Measurements from ENCODE around the gene MFSD8.
"Not testable (repeated sequence)": the region's sequence is repeated elsewhere in the genome, so short reads cannot be mapped to it uniquely, and the experiment has no call there.

The MFSD8 gene

DNA sequence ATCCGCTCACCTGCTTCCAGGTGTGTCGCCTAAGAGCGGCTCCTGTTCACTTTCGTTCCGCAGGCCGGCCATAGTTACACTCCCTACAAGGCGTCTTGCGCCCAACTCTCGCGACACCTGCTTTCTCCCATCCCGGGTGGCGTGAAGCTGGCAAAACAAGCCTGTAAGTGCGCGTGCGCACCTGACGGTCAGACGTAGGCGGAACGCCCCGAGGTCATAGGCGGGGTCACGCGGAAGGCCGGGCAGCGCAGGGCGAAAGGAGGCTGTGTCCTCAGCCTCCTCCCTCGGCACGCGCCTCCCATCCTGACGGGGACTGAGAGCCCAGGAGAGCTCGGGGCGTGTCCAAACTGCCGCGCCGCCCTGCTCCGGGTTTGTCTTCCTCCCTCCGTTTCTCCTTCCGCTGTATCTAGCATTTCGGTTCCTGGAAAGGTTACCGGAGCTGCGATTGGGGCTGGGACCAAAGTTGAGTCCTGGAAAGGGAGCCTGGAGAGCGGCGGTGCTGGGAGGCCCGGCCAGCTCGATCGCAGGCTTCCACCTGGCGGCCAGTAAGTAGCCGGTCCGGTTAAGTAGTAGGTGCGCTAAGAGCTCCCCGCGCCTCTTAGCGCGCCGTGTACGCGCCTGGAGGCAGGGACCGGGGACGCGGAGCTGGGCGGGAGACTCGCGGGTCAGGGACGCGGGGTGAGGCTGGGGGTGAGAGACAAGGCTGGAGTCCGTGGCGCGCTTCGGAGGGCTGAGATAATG, at the start of gene MFSD8, which contains the start of gene ABHD18:
TSS of gene MFSD8 (minus strand) at position 112 of the 741 bp plus-strand sequence. CDS start at position 72, 40 bp downstream.
TSS of gene ABHD18 (plus strand) at position 345 of the 741 bp plus-strand sequence. CDS start 17,550 bp downstream, outside the sequence.
- peak; percentile 80 for DNase-seq

GRCh38 chr4:128009428-128009827, 44.5 kb upstream of the MFSD8 start:
- no peak for DNase-seq

DNA sequence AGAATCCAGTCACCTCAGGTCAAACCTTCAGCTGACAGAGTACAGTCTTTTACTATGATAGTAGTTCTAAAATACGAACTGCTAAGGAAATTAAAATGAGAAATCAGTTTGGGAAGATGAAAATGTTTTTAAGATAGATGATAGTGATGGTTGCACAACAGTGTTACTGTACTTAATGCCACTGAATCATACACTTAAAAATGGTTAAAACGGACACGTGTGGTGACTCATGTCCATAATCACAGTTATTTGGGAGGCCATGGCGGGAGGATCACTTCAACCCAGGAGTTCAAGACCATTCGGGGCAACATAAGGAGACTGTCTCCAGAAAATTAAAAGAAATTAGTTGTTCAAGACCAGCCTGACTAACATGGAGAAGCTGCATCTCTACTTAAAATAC, 41.6 kb upstream of the MFSD8 start:
- DNase-seq = no peak

GRCh38 chr4:127997534-127998388, 32.8 kb upstream of the MFSD8 start:
- no peak for DNase-seq

GRCh38 chr4:127996521-127996920, 31.5 kb upstream of the MFSD8 start:
- DNase-seq = not testable (repeated sequence)

DNA sequence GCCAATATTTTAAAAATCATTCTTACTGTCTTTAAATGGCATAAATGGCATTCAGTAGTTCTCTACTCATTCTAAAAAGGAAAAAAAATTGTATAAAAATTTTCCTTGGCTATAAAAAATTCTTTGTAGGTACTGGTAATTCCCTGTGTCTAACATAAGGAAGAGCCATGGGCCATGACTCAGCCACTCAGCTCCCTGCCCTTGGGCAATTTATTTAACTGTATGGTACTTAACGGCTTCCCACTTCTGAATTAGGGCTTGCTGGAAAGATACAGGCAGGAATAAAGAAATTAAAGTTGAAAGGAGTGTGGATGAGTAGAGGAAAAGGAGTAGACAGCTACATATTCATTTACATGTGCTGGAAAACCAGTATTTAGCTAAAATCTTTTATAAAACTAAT, 30.8 kb upstream of the MFSD8 start:
- DNase-seq = no peak

GRCh38 chr4:127993151-127993550, 28.2 kb upstream of the MFSD8 start:
- no peak for DNase-seq

GRCh38 chr4:127988638-127989037, 23.7 kb upstream of the MFSD8 start:
- no peak for DNase-seq

- no peak for DNase-seq
These were observed 21.0 kb upstream of the MFSD8 start for GRCh38 chr4:127985989-127986388.

DNA sequence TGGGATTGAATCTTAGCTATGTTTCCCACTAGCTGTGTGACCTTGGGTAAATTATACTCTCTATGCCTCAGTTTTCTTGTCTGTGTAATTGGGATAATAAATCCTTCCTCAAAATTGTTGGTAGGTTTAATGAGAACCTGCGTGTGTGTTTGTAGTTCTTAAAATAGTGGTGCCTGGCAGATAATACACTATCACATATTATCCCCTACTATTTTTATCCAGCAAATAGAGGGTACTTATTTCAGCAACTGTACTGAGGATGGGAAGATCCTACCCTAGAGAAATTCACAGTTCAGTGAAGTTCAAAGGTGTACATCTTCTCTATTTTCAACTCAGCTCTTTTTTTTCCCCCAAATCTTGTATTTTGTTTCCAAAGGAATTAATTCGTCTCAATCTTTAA, 17.5 kb upstream of the MFSD8 start:
- no peak for DNase-seq

DNA sequence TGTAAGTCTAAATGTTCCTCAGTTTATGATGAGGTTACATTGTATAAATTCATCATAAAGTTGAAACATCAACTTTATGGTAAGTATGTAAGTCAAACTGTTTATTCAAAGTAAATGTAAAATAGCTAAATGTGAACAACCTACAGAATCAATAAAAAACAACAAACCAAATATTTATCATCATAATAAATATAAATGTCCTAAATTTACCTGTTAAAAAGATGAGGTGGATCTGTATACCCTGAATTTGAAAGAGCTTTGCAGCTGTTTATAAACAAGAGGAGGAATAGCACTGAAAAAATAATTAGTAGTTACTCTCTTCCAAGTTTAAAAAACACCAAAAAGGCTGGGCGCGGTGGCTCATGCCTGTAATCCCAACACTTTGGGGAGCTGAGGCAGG, 14.0 kb upstream of the MFSD8 start:
- DNase-seq = no peak

DNA sequence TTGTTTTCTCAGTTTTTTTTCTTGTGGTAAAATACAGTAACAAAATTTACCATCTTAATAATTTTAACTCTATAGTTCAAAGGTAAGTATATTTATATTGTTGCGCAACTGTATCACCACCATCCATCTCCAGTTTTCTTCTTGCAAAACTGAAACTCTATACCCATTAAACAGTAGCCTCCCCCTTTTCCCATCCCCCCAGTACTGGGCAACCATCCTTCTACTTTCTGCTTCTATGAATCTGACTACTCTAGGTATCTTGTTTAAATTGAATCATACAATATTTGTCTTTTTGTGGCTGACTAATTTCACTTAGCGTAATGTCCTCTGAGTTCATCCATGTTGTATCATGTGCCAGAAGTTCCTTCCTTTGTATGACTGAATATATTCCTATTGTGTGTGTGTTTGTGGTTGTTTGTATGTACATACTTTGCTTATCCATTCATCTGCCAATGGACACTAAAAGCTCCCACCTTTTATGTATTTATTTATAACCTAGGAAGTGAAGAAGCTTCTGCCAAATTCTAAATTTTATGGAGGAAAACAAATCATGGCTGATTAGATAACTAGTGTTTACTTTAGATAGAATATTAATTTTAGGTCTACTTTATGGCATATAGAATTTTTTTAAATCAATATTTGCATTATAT, 10.3 kb upstream of the MFSD8 start:
- DNase-seq = no peak

- DNase-seq = not testable (repeated sequence)
These were observed 6.0 kb upstream of the MFSD8 start for GRCh38 chr4:127970925-127971324.

DNA sequence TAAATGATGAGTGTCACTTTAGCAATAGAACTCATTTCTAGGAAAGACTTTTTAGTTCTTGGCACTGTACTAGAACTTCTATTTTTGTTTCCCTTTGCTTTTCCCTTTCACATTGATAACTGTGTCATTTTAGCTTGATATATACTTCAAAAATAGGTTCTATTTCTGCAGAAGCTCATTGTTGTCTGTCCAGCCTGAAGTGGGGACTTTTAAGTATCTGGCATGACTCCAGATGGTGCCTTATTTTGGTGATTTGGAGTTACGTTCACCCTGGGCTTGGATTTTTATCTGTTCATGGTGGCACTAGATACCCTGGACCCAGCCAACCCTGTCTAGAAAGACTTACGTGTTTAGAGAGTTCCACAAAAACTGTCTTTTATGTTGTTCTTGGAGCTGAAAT, 3.6 kb upstream of the MFSD8 start:
- no peak for DNase-seq

DNA sequence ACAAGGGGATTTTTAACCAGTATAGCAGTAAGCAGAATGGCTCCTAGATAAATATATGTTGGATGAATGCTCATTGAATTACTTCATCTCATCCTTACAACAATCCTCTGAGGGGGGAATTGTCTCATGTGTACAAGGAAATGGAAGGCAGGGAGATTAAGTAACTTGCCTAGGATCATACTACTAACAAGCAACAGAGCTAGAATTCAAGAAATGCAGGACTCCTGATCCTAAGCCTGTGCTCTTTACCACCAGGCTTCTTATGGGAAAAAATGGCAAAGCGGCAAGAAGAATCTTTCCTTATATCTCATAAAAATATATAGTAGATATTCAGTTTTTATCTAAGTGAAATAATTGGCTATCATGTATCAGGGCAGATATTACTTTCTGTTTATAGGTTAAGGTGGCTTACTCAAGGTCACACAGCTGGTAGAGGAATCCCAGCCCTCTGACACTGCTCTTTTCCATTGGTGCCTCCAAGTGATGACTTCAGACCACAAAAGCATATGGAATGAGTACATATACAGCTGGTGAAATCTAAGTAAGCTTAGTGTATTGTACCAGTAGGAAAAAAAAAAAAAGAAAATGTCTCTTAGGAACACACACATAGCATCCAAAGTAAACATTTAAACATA, 2.3 kb upstream of the MFSD8 start:
- DNase-seq = no peak

DNA sequence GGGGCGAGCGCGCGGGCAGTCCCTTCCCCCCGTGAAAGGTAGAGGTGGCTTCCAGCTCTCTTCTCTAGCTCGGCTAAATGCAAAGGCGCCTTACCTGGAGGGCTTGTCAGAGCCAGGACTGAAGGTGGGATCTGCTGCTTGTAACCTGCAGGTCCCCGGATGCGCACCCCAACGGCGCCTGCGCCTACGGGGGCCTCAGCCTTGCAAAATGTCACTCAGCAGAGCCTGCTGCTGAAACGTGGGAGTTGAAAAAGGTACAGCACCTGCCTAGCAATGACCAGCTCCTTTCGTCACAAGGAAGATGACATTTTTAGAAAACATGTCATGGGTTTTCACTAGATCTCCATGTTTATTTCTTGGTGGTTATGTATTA, 816 bp upstream of the MFSD8 start:
- peak; percentile 21 for DNase-seq

DNA sequence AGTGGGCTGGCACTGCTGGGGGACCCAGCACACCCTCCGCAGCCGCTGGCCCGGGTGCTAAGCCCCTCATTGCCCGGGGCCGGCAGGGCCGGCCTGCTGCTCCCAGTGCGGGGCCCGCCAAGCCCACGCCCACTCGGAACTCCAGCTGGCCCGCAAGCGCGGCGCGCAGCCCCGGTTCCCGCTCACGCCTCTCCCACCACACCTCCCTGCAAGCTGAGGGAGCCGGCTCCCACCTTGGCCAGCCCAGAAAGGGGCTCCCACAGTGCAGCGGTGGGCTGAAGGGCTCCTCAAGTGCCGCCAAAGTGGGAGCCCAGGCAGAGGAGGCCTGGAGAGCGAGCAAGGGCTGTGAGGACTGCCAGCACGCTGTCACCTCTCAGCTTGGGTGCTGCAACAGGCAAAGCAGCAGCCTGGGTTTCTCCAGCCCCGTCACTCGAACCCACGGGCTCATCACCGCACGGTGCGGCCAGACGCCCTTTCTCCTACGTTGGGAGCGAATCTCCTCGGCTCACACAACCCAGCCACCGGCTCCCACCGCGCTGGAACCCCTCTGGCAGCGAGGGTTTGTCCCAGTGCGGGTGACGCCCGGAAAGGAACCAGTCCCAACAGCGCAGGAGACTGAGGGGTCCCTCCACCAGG, 429 bp downstream of the MFSD8 start:
- DNase-seq = not testable (repeated sequence)

GRCh38 chr4:127963633-127964398, 1.2 kb downstream of the MFSD8 start:
- not testable (repeated sequence) for DNase-seq

DNA sequence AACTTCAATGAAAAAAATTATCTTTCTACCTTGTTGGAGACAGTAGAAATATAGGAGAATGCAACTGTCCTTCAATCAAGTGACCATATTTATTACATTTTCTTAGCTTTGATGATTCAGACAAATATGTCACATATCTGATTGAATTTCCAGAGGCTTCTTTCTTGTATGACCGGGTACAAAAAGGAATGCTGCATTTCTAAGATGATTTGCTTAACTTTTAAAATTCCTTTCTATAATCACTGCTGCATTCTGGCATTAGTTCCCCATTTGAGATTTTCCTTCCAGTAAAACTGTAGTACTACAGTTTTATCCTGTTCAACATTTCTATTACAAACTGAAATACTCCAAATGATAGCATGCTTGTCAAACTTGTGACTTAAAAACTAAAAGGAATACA, 5.2 kb downstream of the MFSD8 start:
- no peak for DNase-seq

- no peak for DNase-seq
These were observed 7.9 kb downstream of the MFSD8 start for GRCh38 chr4:127957105-127957504.

DNA sequence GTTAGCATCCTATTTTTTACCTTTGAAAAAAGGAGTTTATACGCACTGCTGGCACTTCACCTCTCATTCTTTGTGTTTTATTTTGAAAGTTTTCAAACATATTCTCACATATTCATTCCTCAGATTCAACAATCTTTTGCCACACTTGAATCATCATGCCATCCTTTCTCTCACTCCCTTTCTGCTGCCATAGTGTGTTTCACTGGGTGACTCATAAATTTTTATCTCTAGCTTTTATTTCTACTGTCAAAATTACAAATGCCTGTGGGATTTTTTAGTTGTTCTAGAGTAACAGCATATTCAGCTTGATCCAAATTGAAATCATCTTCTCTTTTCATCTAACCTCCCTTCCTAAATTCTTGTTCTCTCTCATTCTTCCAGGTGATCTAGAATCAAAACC, 28.0 kb downstream of the MFSD8 start:
- no peak for DNase-seq

DNA sequence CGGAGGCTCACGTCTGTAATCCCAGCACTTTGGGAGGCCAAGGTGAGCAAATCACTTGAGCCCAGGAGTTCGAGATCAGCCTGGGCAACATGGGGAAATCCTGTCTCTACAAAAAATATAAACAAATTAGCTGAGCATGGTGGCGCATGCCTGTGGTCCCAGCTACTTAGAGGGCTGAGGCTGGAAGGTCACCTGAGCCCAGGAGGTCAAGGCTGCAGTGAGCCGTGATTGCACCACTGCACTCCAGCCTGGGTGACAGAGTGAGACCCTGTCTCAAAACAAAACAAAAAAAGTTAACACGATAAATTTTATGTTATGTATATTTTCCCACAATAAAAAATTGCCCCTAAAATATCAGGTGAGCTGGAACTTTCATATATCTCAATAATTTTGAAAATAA, 33.1 kb downstream of the MFSD8 start:
- DNase-seq = not testable (repeated sequence)

Data from NCI-H2081 treated with DMSO at 0.1 percent for 48 hours (cell line).